ENCODE results near the gene ADRA1B.

- TF ChIP-seq EGR1 (IDR thresholded peaks at IDR 0.05) (no peak), CEBPB (IDR thresholded peaks at IDR 0.05) (no peak), TCF12 (IDR thresholded peaks at IDR 0.05; ENCODE audit: low read depth) (no peak)
Observed at GRCh38 chr5:160007514-160007913, 91.2 kb downstream of the ADRA1B start.
